HG03571 (cell line): ENCODE measurements around the gene MYADML2.

Experiments
- ATAC-seq: cut with Tn5 transposase; IDR thresholded peaks from one replicate; pipeline ENCODE4 v1.9.1; 2021; ENCODE audit not compliant: unreplicated experiment

MYADML2 gene

GRCh38 chr17:81901167-81902022, 45.6 kb downstream of the MYADML2 start:
- ATAC-seq: no peak

- ATAC-seq: no peak
Measured at GRCh38 chr17:81900181-81900820, 46.7 kb downstream of the MYADML2 start.

- ATAC-seq: no peak
Measured at GRCh38 chr17:81899514-81900166, 47.4 kb downstream of the MYADML2 start.

- no peak for ATAC-seq
Measured at GRCh38 chr17:81898885-81899284, 48.1 kb downstream of the MYADML2 start.

GRCh38 chr17:81898029-81898866, 48.8 kb downstream of the MYADML2 start:
- no peak for ATAC-seq

GRCh38 chr17:81895400-81895799, 51.6 kb downstream of the MYADML2 start:
- no peak for ATAC-seq

- ATAC-seq: no peak
Measured at GRCh38 chr17:81891303-81891552, 55.8 kb downstream of the MYADML2 start.

GRCh38 chr17:81890447-81891302, 56.4 kb downstream of the MYADML2 start:
- peak; percentile 7 for ATAC-seq
